Stimulated activated CD4-positive, alpha-beta T cell treated with anti-CD3 and anti-CD28 coated beads, Interleukin-1b, Interleukin-23, amount 100 ng/mL, for 1 hour (primary cell): ENCODE data around the gene EFHC2.

Source experiments
- DNase-seq, 2 donors: peaks; one replicate each; pipeline ENCODE4 v3.0.0-alpha.2; 2020; ENCODE audit warnings: low read depth in 2 of 2

Gene EFHC2

GRCh38 chrX:44152852-44153251 lies 190.6 kb downstream of the EFHC2 start:
- no peak for DNase-seq

- no peak for DNase-seq
Observed at GRCh38 chrX:44147130-44147529, 196.3 kb downstream of the EFHC2 start.

- no peak for DNase-seq
Observed at GRCh38 chrX:44144177-44144945, 199.1 kb downstream of the EFHC2 start.

- no peak for DNase-seq
Observed at GRCh38 chrX:44143061-44143602, 200.3 kb downstream of the EFHC2 start.

- DNase-seq: no peak
Observed at GRCh38 chrX:44130189-44130588, 213.3 kb downstream of the EFHC2 start.

- DNase-seq: no peak
Observed at GRCh38 chrX:44113337-44113736, 230.1 kb downstream of the EFHC2 start.

- DNase-seq: no peak
Observed at GRCh38 chrX:44106864-44107263, 236.6 kb downstream of the EFHC2 start.

GRCh38 chrX:44105228-44105913 lies 238.1 kb downstream of the EFHC2 start:
- no peak for DNase-seq

- no peak for DNase-seq
Observed at GRCh38 chrX:44104699-44105098, 238.8 kb downstream of the EFHC2 start.

- DNase-seq: no peak
Observed at GRCh38 chrX:44101281-44101680, 242.2 kb downstream of the EFHC2 start.

GRCh38 chrX:44099366-44099765 lies 244.1 kb downstream of the EFHC2 start:
- DNase-seq: no peak
